HG03575 (cell line): Measurements from ENCODE around the gene YWHAG.
A peak's percentile ranks its signal among the peaks of the same experiment; 100 is the strongest.
"Not testable (repeated sequence)": the region's sequence is repeated elsewhere in the genome, so short reads cannot be mapped to it uniquely, and the experiment has no call there.

Source experiments
- ATAC-seq: cut with Tn5 transposase; IDR thresholded peaks from one replicate; pipeline ENCODE4 v1.9.1; 2021; ENCODE audit not compliant: unreplicated experiment, insufficient number of reproducible peaks, low FRiP score; ENCODE audit errors: extremely low read depth

Gene YWHAG

DNA sequence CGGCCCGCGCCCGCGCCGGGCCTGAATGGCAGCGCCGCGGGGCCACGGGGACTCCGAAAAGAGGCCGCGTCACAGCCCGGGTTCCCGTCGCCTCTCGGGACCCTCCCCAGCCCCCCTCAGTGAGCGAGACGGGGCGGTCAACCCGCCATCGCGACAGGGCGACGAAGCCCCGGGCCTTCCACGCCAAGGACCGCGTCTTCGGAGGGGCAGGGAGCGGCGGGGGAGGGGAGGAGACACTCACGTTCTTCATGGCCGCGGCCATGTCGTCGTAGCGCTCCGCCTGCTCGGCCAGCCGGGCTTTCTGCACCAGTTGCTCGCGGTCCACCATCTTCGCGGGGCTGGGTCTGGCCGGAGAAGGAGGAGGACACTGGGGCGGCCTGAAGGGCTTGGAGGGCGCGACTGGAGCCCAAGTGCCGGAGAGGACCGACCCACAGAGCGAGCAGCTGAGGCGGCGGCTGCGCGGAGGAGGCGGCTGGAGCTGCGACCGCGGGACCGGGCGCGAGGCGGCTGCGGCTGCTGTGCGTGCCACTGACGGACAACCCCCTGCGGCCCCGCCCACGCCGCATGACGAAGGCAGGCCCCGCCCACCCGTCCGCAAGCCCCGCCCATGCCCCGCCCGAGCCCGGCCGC lies at the start of gene YWHAG:
YWHAG (minus strand) TSS at position 511 of the 630 bp plus-strand sequence; CDS start at position 328, 183 bp downstream.
- ATAC-seq: peak; percentile 6

DNA sequence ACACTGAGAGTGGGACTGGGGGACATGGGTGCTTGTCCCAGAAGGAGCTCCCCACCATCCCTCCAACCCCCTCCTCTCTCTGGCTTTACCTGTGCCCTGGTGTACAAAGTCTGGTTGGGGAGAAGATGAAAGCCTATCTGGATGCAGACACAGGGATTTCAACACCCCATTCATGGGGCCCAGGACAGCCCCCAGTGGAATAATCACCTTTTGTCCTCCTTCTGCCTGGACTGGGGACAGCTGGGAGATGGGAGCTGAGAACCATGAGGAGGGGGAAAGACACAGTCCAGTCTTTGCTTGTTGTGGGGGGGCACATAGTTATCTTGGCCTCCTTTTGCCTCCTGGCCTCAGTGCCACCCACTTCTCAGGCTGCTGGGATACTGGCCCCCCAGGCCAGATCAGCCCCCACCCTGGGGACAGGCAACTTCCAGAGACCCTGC lies 49.4 kb upstream of the YWHAG start:
- ATAC-seq: no peak

DNA sequence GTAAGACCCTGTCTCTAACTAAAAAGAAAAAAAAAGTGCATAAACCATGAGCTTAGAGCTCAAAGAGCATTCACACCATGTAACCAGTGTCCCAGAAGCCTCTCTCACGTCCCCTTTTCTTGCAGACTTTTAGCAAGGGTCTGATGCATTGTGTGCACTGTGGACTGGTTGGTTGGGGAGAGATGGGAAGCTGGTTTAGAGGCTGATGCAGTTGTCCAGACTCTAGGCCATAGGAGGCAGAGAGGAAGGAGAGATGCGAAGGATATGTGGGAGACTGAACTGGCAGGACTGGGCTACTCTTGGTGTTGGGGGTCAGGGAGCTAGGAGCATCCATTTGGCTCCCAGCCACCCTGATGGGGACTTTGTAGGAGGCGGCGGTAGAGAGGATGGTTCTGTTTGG lies 48.9 kb upstream of the YWHAG start:
- no peak for ATAC-seq

DNA sequence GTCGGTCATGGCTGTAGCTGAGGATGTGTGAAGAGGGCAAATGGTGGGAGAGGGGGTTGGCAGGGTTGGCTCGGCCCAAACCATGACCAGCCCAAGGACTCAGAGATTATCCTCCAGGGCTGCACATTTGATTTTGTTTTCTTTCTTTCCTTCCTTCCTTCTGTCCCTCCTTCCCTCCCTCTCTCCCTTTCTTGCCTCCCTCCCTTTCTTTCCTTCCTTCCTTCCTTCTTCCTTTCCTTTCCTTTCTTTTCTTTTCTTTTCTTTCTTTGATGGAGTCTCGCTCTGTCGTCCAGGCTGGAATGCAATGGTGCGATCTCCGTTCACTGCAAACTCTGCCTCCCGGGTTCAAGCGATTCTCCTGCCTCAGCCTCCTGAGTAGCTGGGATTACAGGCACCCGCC lies 46.9 kb upstream of the YWHAG start:
- no peak for ATAC-seq

DNA sequence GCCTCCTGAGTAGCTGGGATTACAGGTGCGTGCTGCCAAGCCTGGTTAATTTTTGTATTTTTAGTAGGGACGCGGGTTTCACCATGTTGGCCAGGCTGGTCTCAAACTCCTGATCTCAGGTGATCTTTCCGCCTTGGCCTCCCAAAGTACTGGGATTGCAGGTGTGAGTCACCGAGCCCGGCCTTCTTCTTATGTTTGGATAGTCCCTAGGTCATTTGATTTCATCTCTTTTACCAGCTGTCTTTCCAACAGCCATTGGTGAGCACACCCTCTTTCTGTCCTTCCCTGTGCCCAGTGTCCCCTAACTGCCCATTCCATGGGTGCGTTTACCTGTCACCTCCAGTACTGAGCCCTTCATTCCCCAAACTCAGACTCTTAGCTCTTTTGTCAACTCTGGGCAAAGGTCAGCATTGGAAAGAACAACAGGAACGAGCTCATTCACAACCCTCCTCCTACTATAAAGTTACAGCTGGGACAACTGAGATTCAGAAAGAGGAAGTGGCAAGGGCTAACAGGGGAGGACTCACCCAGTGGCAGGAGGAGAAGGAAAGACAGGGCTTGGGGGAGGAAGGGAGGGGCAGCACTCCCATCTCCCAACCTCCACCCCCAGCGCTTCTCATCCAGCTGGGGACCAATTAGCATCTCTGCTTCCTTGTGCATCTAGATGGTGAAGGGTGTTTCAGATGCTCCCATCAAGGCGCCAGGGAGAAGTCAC lies 45.1 kb upstream of the YWHAG start:
- no peak for ATAC-seq

DNA sequence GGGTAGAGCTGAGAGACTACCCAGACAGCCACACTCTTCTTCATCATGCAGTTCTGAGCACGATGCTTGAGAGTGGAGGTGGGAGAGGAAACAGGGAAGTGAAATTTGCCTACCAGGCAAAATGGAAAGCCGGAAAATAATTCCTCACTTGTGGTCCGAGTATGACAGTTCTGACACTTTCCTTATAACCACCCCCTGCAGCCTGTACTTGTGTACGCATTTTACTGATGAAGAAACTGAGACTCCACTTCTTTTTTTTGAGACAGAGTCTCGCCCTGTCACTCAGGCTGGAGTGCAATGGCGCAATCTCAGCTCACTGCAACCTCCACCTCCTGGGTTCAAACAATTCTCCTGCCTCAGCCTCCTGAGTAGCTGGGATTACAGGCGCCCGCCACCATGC lies 44.3 kb upstream of the YWHAG start:
- not testable (repeated sequence) for ATAC-seq

DNA sequence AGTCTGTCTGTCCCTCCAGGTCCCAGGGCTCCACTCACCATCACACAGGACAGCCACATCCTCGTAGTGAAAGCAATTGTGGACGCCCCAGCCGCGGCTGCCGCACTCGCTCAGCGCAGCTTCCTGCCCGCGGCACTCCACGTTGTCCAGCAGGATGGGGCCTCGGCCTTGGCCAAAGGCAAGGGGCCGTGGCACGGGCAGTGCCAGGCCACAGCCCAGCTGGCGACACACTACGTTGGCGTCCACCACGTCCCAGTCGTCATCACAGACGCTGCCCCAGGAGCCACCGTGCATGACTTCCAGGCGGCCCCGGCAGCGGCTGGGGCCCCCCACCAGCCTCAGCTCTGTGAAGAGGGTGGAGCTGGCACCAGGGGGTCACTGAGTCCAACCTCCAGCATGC lies 41.5 kb upstream of the YWHAG start:
- ATAC-seq: no peak

DNA sequence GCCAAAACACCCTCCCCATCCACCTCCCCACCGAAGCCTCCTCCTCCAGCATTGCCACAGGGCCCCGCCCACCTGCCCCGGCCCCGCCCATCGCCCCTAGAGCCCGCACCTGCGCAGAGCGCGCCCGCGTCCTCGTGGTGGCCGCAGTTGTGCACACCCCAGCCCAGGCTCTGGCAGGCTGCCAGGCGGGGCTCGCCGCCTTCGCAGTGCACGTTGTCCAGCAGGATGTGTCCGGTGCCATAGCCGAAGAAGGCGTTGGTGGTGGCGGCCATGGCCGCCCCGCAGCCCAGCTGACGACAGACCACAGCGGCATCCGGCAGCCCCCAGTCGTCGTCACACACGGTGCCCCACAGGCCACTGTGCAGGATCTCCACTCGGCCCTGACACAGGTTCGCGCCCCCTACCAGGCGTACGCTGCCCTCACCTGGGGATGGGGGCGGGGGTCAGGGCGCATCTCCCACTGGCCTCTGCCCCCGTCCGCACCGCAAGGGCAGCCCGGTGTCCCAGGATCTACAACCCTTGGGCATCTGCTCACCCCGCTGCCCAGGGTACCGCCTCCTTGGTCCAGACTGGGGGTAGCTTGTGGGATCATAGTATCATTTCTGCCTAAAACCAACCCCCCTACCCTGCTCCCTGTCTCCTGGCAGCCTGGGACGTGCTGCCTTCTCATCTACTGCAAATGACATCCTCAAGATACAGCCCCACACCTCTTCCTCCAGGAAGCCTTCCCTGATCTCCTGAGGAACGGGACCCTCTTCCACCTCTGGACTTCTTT lies 38.8 kb upstream of the YWHAG start:
- ATAC-seq: no peak

DNA sequence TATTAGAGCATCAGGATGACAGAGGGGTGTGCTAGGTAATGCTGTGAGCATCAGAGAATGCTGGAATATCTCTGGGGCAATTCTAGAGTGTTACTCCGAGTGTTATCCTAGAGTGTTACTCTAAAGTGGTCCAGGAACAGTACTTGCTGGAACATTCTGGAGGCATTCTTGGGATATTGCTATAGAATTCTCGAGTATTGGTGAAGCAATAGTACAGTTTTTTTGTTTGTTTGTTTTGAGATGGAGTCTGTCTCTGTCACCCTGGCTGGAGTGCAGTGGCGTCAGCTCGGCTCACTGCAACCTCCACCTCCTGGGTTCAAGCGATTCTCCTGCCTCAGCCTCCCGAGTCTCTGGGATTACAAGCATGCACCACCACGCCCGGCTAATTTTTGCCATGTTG lies 38.1 kb upstream of the YWHAG start:
- ATAC-seq: no peak

DNA sequence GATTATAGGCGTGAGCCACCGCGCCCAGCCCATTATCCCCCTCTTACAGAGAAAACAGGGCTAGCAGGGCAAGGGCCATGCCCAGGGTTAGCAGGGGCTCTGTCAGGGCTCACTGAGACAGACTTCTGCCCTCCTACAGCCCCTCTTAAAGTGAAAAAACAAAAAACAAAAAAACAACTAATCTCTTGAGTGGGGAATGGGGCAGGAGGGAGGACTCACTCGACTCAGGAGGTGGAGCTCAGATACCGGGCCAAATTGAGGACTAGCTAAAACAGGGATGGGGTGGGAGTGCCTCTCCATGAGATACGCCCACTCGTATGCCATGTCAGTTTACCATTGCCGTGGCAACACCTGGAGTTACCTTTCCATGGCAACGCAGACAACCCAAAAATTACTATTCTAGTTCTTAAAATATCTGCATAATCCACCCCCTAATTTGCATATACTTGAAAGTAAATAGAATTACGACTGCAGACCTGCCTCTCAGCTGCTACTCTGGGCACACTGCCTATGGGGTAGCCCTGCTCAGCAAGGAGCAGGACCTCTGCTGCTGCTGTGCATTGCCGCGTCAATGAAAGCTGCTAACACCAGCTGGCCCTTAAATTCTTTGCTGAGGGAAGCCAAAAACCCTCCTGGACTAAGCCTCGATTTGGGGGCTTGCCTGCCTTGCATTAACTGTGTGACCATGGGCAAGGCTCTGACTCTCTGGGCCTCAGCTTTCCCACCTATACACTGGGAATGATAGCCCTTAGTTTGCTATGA lies 37.4 kb upstream of the YWHAG start:
- no peak for ATAC-seq

DNA sequence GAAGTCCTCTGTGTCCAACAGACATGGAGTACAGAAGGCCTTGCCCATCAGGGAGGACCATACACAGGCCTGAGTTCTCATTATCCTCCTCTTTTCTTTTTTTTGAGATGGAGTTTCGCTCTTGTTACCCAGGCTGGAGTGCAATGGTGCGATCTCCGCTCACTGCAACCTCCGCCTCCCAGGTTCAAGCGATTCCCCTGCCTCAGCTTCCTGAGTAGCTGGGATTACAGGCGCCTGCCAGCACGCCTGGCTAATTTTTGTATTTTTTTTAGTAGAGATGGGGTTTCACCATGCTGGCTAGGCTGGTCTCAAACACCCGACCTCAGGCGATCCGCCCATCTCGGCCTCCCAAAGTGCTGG lies 36.8 kb upstream of the YWHAG start:
- not testable (repeated sequence) for ATAC-seq

DNA sequence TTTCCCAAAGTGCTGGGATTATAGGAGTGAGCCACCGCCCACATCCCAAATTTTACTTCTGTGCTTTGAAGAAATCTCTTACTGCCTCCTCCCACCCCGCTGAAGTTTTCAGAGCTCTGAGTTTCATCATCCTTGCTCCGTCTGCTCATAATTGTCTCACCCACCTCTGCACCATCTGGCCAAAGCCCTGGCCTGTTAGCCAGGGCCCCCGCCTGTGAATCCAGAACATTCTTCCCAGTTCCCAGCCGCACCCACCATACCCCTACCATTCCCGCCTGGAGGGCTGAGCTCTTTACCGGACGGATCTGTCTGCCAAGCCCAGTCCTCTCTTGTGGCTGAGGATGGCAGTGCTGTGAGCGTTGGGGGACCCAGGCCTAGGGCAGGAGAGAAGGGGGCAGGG lies 36.2 kb upstream of the YWHAG start:
- no peak for ATAC-seq

DNA sequence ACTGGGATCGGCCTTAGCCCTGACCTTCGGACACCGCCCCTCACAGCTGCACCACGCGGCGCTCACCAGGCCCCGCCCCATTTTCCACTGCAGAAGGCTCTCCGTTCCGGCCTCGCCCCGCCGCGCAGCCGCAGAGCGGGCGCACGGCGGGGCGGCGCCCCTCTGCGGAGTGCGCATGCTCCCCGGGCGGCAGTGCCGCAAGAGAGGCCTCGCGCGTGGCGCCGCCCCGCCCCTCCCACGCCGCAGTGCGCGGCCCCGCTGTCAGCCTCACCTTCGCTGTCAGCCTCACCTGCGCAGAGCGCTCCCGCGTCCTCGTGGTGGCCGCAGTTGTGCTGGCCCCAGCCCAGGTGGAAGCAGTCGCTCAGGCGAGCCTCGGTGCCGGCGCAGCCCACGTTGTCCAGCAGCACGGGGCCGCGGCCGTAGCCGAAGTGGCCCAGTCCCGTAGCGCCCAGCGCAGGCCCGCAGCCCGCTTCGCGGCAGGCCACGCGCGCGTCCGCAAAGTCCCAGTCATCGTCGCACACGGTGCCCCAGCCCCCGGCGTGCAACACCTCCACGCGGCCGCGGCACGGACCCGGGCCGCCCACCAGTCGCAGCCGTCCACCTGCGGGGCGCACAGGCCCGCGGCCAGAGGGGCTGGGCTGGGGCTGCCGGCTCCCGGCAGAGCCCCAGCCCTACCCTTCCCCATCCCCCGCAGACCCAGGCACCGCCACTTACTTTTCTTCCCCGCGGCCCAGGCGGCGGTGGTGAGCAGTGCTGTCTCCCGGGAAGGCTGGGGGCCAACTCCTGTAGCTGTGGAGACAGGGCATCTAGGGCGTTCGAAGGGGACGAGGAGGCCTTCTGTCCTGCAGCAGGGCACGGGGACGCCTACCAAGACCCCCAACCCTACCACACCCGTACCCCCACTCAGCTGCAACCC lies 34.6 kb upstream of the YWHAG start:
- ATAC-seq: peak; percentile 38

DNA sequence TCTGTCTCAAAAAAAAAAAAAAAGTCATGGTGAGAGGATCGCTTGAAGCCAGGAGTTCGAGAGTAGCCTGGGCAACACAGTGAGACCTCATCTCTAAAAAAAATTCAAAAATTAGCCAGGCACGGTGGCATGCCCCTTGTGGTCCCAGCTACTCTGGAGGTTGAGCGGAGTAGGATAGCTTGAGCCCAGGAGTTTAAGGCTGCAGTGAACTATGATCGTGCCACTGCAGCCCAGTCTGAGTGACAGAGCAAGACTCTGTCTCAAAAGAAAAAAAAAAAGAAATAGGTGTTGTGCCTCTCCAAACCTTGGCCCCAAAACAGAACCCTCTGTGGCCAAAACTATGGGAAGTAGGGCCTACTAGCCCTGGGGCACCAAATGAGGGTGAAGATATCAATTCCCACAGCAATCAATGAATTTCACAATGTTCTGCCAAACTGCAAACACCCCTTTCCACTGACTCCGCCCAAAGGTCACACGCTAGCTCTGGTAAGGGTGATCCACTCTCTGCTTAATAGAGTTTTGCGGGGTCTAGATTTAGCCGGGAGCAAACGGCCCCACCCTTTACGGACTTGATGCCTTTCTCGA lies 33.8 kb upstream of the YWHAG start:
- ATAC-seq: no peak

DNA sequence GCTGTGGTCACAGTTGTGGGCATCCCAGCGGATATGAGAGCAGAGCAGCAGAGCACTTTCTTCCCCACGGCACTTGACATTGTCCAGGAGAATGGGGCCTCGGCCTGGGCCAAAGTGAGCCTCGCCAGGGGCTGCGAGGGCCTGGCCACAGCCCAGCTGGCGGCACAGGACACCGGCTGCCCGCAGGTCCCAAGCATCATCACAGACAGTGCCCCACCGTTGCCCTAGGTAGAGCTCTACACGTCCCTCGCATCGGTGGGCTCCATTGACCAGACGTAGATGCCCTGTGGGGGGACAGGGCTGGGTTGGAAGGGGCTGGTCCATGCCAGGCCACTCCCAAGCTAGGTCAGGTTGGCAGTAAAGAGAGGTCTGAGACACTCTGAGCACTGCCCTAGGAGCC lies 31.3 kb upstream of the YWHAG start:
- no peak for ATAC-seq

DNA sequence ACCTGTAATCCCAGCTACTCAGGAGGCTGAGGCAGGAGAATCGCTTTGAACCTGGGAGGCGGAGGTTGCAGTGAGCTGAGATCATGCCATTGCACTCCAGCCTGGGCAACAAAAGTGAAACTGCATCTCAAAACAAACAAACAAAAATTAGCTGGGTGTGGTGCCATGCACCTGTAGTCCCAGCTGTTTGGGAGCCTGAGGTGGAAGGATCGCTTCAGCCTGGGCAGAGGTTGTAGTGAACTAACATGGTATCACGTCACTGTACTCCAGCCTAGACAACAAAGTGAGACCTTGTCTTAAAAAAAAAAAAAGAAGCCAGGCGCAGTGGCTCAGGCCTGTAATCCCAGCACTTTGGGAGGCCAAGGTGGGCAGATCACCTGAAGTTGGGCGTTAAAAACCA lies 29.0 kb upstream of the YWHAG start:
- ATAC-seq: not testable (repeated sequence)

DNA sequence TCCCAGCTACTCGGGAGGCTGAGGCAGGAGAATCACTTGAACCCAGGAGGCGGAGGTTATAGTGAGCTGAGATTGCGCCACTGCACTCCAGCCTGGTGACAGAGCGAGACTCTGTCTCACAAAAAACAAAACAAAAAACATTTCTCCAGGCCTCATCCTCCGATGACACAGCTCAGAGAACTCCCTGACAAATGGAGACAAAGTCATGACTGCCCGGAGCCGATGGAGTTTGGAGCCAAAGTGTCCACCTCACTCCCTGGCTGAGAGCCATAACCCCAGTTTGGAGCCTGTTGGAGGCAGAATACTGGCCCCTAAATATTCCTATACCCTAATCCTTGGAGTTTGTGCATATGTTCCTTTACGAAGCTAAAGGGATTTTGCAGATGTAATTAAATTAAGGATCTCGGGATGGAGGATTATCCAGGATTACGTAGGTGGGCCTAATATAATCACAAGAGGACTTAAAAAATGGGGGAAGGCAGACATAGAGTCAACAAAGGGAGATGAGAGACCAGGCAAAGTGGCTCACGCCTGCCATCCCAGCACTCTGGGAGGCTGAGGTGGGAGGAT lies 28.0 kb upstream of the YWHAG start:
- no peak for ATAC-seq
